ENCODE results near the gene SIX1. TPM values are rescaled to one million over a fixed set of nuclear protein-coding genes. Genes with fewer than 3 reads are reported as not detected.

Gene SIX1
- total and polyA plus RNA-seq, 2 of the 13 experiments (the other 11 are each of a cell fraction or from before 2014, with no cell fraction given) = 1.7 to 6.5 TPM

DNA sequence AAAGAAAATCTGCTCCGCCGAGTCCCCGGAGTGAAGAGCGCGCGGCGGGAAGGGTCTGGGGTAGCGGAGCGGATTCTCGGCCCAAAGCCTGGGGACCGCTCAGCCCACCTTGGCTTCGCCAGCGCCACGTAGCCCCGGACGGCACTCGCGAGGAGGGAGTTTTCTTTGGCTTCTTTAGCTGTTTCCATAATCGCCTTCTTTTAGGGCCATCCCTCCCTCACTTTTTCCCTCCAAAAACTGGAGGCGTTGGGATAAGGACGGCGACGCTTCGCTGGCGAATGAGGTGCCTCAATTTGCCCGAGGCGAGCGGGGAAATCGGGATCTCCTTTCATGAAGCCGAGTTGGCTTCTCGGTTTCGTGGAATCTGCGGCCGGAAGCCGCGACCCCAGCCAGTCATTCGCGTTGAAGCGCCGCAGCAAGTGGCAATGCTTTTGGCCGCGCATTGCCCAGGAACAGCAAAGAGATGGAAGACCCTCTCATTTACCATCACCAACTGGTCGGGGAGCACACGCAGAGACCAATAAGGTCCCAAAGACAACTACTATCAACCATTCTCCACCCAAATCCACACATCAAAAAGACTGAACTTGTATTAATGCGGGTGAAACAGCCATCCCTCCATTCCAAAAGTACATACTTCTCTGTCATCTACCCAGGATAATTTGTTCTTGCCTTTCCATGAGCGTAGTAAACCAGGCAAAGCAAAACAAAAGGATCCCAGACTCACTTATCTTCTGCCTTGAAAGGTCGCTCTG is 8.4 kb upstream of the SIX1 start:
- Histone ChIP-seq H3K36me3 (replicated peaks in 1 of 2; ENCODE audit: control insufficient read depth in 1 of 2, insufficient read depth in 2 of 2, low read length in 2 of 2) (no peaks in the 10 kb centered on the region), H4K20me1 (ENCODE audit: insufficient read depth, low read length) (no peaks in the 10 kb centered on the region), H3K4me3 (replicated peaks in 1 of 3; ENCODE audit: insufficient read depth in 1 of 3, low read depth in 2 of 3, low read length in 3 of 3) (peak overlapping the region; percentile 57 to 75 (median 65)), H3K27ac (ENCODE audit: extremely low read length, insufficient read depth, low read length) (peak overlapping the region; percentile 11), H3K4me1 (ENCODE audit: insufficient read depth, low read length) (peaks cover 56% of the 10 kb centered on the region), H3K4me2 (ENCODE audit: low read depth, low read length) (peak overlapping the region; percentile 80), H3K9ac (ENCODE audit: insufficient read depth, low read depth, low read length) (peak overlapping the region; percentile 74), H2AFZ (ENCODE audit: low read length) (peak overlapping the region; percentile 56), H3K9me3 (ENCODE audit: low read length) (no peaks in the 10 kb centered on the region), H3K27me3 (ENCODE audit: control insufficient read depth in 1 of 2, insufficient read depth in 2 of 2, low read length in 2 of 2) (peaks cover 1 to 21% of the 10 kb centered on the region in 2 experiments; a peak in 4 of 5 replicates), H3K79me2 (ENCODE audit: insufficient read depth, low read length) (no peaks in the 10 kb centered on the region)
- DNase-seq (ENCODE audit: low spot score) (no peak), ATAC-seq (peak; percentile 48), FAIRE-seq (no peak)
- in situ Hi-C loops (cut with HindIII; ENCODE audit: extremely low pct_ligation_motif_present, low pct_unique_long_range_greater_than_20kb) (loop anchor here (5.0 kb wide), 1 partner anchor 65 kb away; the partner anchor contains the start of gene SIX4), intact Hi-C loops (cut with micrococcal nuclease; ENCODE audit: unreplicated experiment) (loop anchor here (1.0 to 2.0 kb wide), 2 partner anchors 10 to 65 kb away; no protein-coding TSS in a partner anchor)
- CTCF ChIA-PET (ENCODE audit: low intra/inter-chr PET ratio, low total read pairs) = interaction anchor here (1.6 kb wide), 1 partner anchor 368 kb away, joined by 5 read pairs; no protein-coding TSS in a partner anchor
- WGBS (ENCODE audit: low lambda C conversion rate) = 46% methylated on average over 43 of the region's 47 CpGs
- POLR2A ChIA-PET = interaction anchor here (1.0 to 2.9 kb wide), 5 partner anchors 7 to 323 kb away, joined by 4 to 20 read pairs (median 5); partner anchors contain the start of genes SIX4, SLC38A6 and TRMT5
- TSS peak; percentile 91 for BruUV-seq (replicated peaks)
- TF ChIP-seq ZBTB3 (CRISPR knock-in tag; IDR thresholded peaks at IDR 0.05; ENCODE audit: borderline replicate concordance, low read depth) (0 out of 2 replicates have a peak, but pooled peaks have one; percentile 38), REL (CRISPR knock-in tag; conservative IDR thresholded peaks at IDR 0.05) (no peak), MAFK (conservative IDR thresholded peaks at IDR 0.05 in 1 of 2, IDR thresholded peaks at IDR 0.05 in 1 of 2; ENCODE audit: low read length in 2 of 2) (no peak), SOX6 (IDR thresholded peaks at IDR 0.05) (no peak), SOX6 (CRISPR knock-in tag; IDR thresholded peaks at IDR 0.05) (0 out of 2 replicates have a peak, but pooled peaks have one; percentile 51), CBX5 (CRISPR knock-in tag; IDR thresholded peaks at IDR 0.05; ENCODE audit: borderline replicate concordance) (no peak), ZFP37 (CRISPR knock-in tag; IDR thresholded peaks at IDR 0.05; ENCODE audit: borderline replicate concordance) (no peak), ZNF468 (CRISPR knock-in tag; IDR thresholded peaks at IDR 0.05) (no peak), ZNF572 (CRISPR knock-in tag; IDR thresholded peaks at IDR 0.05) (0 out of 2 replicates have a peak, but pooled peaks have one; percentile 2), ZNF773 (CRISPR knock-in tag; IDR thresholded peaks at IDR 0.05; ENCODE audit: borderline replicate concordance) (peak; percentile 41; the same call in 1 of the 2 replicates)
- TF ChIP-seq, protein P1, sequence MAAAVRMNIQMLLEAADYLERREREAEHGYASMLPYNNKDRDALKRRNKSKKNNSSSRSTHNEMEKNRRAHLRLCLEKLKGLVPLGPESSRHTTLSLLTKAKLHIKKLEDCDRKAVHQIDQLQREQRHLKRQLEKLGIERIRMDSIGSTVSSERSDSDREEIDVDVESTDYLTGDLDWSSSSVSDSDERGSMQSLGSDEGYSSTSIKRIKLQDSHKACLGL (CRISPR knock-in tag; IDR thresholded peaks at IDR 0.05) = no peak
- TF ChIP-seq, protein P2, sequence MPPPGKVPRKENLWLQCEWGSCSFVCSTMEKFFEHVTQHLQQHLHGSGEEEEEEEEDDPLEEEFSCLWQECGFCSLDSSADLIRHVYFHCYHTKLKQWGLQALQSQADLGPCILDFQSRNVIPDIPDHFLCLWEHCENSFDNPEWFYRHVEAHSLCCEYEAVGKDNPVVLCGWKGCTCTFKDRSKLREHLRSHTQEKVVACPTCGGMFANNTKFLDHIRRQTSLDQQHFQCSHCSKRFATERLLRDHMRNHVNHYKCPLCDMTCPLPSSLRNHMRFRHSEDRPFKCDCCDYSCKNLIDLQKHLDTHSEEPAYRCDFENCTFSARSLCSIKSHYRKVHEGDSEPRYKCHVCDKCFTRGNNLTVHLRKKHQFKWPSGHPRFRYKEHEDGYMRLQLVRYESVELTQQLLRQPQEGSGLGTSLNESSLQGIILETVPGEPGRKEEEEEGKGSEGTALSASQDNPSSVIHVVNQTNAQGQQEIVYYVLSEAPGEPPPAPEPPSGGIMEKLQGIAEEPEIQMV (CRISPR knock-in tag; IDR thresholded peaks at IDR 0.05; ENCODE audit: low read depth) = 0 out of 2 replicates have a peak, but pooled peaks have one; percentile 27
- TF ChIP-seq, protein P3, sequence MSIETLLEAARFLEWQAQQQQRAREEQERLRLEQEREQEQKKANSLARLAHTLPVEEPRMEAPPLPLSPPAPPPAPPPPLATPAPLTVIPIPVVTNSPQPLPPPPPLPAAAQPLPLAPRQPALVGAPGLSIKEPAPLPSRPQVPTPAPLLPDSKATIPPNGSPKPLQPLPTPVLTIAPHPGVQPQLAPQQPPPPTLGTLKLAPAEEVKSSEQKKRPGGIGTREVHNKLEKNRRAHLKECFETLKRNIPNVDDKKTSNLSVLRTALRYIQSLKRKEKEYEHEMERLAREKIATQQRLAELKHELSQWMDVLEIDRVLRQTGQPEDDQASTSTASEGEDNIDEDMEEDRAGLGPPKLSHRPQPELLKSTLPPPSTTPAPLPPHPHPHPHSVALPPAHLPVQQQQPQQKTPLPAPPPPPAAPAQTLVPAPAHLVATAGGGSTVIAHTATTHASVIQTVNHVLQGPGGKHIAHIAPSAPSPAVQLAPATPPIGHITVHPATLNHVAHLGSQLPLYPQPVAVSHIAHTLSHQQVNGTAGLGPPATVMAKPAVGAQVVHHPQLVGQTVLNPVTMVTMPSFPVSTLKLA (IDR thresholded peaks at IDR 0.05) = no peak
- TF ChIP-seq, protein P4, sequence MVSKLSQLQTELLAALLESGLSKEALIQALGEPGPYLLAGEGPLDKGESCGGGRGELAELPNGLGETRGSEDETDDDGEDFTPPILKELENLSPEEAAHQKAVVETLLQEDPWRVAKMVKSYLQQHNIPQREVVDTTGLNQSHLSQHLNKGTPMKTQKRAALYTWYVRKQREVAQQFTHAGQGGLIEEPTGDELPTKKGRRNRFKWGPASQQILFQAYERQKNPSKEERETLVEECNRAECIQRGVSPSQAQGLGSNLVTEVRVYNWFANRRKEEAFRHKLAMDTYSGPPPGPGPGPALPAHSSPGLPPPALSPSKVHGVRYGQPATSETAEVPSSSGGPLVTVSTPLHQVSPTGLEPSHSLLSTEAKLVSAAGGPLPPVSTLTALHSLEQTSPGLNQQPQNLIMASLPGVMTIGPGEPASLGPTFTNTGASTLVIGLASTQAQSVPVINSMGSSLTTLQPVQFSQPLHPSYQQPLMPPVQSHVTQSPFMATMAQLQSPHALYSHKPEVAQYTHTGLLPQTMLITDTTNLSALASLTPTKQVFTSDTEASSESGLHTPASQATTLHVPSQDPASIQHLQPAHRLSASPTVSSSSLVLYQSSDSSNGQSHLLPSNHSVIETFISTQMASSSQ (IDR thresholded peaks at IDR 0.05; ENCODE audit: low read depth) = no peak
- TF ChIP-seq, protein P4 (CRISPR knock-in tag; IDR thresholded peaks at IDR 0.05; ENCODE audit: borderline replicate concordance) = 0 out of 2 replicates have a peak, but pooled peaks have one; percentile 7
